ENCODE data around the gene ZDHHC1.

The ZDHHC1 gene

DNA sequence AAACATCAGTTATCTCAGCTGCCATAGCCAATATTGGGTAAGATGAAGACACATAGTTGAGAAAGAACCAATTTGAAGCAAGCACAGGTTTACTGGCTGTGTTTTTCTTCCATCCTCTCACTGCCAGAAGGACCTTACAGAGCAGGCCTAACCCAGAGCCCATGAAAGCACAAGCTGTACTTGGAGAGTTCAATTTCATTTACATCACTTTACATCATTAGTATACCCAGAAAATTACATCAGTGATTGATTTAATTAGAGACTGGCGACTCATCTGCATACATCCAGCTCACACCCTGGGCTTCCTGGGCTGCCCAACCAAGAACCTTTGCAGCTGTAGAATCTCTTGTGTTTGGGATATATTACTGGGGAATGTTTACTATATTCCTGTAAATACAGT lies 66.0 kb downstream of the ZDHHC1 start:
- DNase-seq = no peak

DNA sequence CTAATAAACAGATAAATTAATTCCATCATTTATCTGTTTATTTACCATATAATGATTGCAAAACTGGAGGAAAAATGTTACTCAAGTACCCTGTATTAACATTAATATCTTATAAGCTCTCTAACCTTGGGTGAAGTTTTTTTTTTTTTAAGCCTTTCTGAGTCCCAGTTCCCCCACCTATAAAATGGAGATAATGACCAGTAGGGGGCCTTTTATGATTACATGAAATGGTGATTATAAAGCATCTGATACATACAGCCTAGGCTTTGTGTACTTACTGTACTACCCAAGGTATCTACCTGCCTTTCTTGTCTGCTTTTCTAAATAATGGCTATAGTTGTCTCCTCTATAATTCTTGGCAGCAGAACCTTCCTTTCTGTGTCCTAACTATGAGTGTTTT lies 67.1 kb downstream of the ZDHHC1 start:
- no peak for DNase-seq

DNA sequence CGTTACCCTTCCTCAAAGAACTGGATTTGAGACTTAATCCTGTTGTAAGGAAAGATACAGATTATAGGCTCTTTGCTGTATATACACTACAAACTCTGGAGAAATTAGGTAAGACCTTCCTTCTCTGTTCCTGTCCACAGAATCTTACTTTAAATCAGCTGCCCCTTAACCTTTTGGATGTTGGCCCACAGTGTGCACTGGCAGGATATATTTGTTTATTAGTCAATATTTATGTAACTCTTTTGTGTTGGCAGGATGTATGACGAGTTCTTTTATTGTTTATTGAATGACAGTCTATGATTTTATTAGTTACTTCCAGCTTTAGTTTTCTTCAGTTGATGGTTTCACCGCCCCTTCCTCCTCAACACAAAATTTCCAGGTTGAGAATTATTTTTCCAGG lies 69.9 kb downstream of the ZDHHC1 start:
- no peak for DNase-seq

DNA sequence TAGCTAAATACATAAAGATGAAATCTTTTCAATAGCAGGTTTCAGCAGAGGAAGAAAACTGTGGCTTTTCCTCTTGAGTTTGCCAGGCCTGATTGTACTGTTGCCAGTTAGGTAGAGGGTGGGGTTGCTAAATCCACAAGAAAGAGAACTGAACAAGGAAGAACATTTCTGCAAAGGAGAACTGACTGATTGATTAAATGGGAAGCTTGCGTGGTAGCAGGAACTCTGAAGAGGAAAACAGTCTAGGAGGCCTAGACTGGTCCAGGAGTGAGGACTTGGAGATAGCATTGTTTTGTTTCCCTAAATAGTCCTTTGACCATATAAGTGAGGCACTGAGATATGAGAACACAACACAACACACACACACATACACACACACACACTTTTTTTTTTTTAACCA lies 70.9 kb downstream of the ZDHHC1 start:
- DNase-seq = no peak

Measured in activated CD4-positive, CD25-positive, alpha-beta regulatory T cell treated with anti-CD3 and anti-CD28 coated beads, Interleukin-2, amount 50 U/mL, for 72 hours (primary cell).